ENCODE data around the gene KREMEN1.

- no peak for TF ChIP-seq CTCF (IDR thresholded peaks at IDR 0.05; ENCODE audit: low read length)
- no peak for TF ChIP-seq EZH2 (optimal IDR thresholded peaks at IDR 0.05; ENCODE audit: low read depth, low read length)
- TF ChIP-seq EZH2phosphoT487 (IDR thresholded peaks at IDR 0.05; ENCODE audit: low read length), result no peak
These were observed 3.4 kb upstream of the KREMEN1 start for GRCh38 chr22:29069463-29069862.

Measured in MM.1S (cell line).